Calu3 (cell line): ENCODE measurements around the gene GTPBP8. TPM values are rescaled to one million over a fixed set of nuclear protein-coding genes. Genes with fewer than 3 reads are reported as not detected.

ENCODE experiments used
- BruUV-seq: library from RNA; stranded (reverse); fragments of 400-500 nt; replicated peaks from 2 replicates; lab custom pipeline; 2021; lab: Mats Ljungman, UMichigan
- CTCF ChIA-PET: fragments of 300-600 bp; sonication (Branson Sonifier 250); formaldehyde crosslinking; loops from one replicate; lab custom pipeline; 2022; ENCODE audit warnings: antibody characterized with exemption; lab: Charles Lee
- DNase-seq: peaks from one replicate; pipeline ENCODE4 v3.0.0; 2022
- H3K27ac Mint-ChIP-seq: one replicate; pipeline ENCODE4 v1.8.0; 2022; ENCODE audit warnings: mixed read lengths; ENCODE audit not compliant: unreplicated experiment
- H3K27me3 Mint-ChIP-seq: one replicate; pipeline ENCODE4 v1.8.0; 2022; ENCODE audit warnings: mixed read lengths; ENCODE audit not compliant: unreplicated experiment
- H3K36me3 Mint-ChIP-seq: one replicate; pipeline ENCODE4 v1.8.0; 2022; ENCODE audit warnings: mild to moderate bottlenecking, moderate library complexity, mixed read lengths; ENCODE audit not compliant: insufficient read depth, unreplicated experiment
- H3K4me1 Mint-ChIP-seq: one replicate; pipeline ENCODE4 v1.8.0; 2022; ENCODE audit warnings: mild to moderate bottlenecking, low read depth, mixed read lengths; ENCODE audit not compliant: unreplicated experiment
- H3K4me3 Mint-ChIP-seq: one replicate; pipeline ENCODE4 v1.8.0; 2022; ENCODE audit warnings: mild to moderate bottlenecking, low read depth, moderate library complexity, mixed read lengths; ENCODE audit not compliant: unreplicated experiment
- H3K9me3 Mint-ChIP-seq: one replicate; pipeline ENCODE4 v1.8.0; 2022; ENCODE audit warnings: low read depth, mixed read lengths; ENCODE audit not compliant: unreplicated experiment
- intact Hi-C: fragments of 100-400 bp; cut with micrococcal nuclease; formaldehyde crosslinking; loops from one replicate; pipeline ENCODE4 v1.10.0; 2022; ENCODE audit not compliant: unreplicated experiment
- total RNA-seq: library from RNA; stranded (reverse); gene quantifications from 2 replicates; pipeline ENCODE4 v1.2.3, GENCODE V29; 2022
- TF ChIP-seq, protein P1 (sequence below): fragments of 200-600 bp; IDR thresholded peaks from one replicate; pipeline ENCODE4 v1.8.0; 2022; ENCODE audit warnings: antibody characterized with exemption; ENCODE audit not compliant: unreplicated experiment

GTPBP8 gene
- total RNA-seq, 1 experiment from 2014 or later = 8.1 TPM

DNA sequence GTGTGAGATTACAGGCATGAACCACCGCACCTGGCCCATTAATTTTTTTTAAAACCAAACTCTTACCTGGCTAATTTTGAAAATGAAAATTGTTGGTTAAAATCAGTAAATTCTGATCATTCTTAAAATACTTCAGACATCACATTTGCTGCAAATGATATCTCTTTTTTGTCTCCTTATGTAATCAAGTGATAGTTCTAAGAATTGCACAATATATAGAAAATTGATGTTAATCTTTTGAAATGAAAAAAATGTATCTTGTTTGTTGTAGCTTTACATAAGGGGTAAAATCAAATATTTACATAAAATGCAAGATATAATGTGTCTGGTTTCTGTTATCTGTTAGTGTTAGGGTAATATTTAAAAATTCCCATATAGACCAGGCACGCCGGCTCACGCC is 5.0 kb downstream of the GTPBP8 start:
- no peaks in the 10 kb centered on the region for H3K27me3 Mint-ChIP-seq
- H3K9me3 Mint-ChIP-seq = no peaks in the 10 kb centered on the region
- no peak for DNase-seq
- peaks cover 10% of the 10 kb centered on the region for H3K36me3 Mint-ChIP-seq
- no TSS peak for BruUV-seq
- H3K4me3 Mint-ChIP-seq = no peak overlapping the region
- no peak overlapping the region for H3K27ac Mint-ChIP-seq
- intact Hi-C loops = no loop called here
- TF ChIP-seq, protein P1, sequence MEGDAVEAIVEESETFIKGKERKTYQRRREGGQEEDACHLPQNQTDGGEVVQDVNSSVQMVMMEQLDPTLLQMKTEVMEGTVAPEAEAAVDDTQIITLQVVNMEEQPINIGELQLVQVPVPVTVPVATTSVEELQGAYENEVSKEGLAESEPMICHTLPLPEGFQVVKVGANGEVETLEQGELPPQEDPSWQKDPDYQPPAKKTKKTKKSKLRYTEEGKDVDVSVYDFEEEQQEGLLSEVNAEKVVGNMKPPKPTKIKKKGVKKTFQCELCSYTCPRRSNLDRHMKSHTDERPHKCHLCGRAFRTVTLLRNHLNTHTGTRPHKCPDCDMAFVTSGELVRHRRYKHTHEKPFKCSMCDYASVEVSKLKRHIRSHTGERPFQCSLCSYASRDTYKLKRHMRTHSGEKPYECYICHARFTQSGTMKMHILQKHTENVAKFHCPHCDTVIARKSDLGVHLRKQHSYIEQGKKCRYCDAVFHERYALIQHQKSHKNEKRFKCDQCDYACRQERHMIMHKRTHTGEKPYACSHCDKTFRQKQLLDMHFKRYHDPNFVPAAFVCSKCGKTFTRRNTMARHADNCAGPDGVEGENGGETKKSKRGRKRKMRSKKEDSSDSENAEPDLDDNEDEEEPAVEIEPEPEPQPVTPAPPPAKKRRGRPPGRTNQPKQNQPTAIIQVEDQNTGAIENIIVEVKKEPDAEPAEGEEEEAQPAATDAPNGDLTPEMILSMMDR = no peak
- CTCF ChIA-PET = interaction anchor here (0.7 kb wide), 2 partner anchors 26 to 279 kb away, joined by 4 read pairs; no protein-coding TSS in a partner anchor
- peaks cover 9% of the 10 kb centered on the region for H3K4me1 Mint-ChIP-seq

DNA sequence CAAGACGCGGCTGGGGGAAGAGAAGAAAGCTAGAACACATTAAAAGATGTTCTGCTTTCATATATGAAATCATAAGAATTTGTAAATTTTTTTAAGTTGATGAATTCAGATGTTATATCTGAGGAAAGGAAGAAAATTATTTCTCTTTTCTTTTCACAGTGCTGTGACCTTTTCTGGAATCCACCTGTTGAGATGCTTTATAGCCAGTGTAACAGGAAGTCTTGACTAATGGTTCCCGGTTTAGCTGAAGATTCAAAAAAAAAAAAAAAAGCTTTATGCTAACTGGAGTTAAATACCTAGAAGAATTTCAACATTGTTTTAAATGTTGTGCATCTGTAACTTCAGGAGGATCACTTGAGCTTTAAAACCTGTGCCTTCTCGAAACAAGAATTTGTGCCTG is 9.9 kb downstream of the GTPBP8 start:
- CTCF ChIA-PET = interaction anchor here (0.9 kb wide), 1 partner anchor 35 kb away, joined by 4 read pairs; no protein-coding TSS in a partner anchor
- Mint-ChIP-seq H3K4me1 (no peaks in the 10 kb centered on the region), H3K9me3 (no peaks in the 10 kb centered on the region), H3K4me3 (no peak overlapping the region), H3K36me3 (peaks cover 10% of the 10 kb centered on the region), H3K27me3 (no peaks in the 10 kb centered on the region), H3K27ac (no peak overlapping the region)
- DNase-seq = no peak
- intact Hi-C loops = no loop called here
- TF ChIP-seq, protein P1 = no peak
- no TSS peak for BruUV-seq

DNA sequence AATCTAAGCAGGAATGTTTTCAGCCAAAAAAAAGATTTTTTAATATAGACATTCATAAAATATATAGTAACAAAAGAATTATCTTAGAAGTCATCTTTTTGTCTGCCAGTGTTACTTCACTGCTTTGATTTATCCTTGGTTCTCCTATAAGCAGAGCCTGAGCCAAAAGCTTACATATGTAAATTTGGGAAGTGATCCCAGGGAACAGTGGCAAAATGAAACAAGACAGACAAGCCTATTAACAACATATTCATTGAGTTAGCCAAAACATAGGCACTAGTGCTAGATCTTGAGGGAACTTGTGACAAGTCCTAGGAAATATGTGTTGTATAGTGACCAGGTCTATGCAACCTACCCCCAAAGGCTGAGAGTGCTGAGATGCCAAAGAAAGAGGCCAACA is 11.3 kb downstream of the GTPBP8 start:
- H3K4me3 Mint-ChIP-seq = no peak overlapping the region
- intact Hi-C loops = no loop called here
- no peak for DNase-seq
- BruUV-seq = no TSS peak
- H3K36me3 Mint-ChIP-seq = peaks cover 12% of the 10 kb centered on the region
- H3K27ac Mint-ChIP-seq = no peak overlapping the region
- no peaks in the 10 kb centered on the region for H3K9me3 Mint-ChIP-seq
- no peaks in the 10 kb centered on the region for H3K27me3 Mint-ChIP-seq
- TF ChIP-seq, protein P1 = no peak
- H3K4me1 Mint-ChIP-seq = no peaks in the 10 kb centered on the region
- CTCF ChIA-PET = no interaction called here

- intact Hi-C loops = no loop called here
- no peak overlapping the region for H3K27ac Mint-ChIP-seq
- DNase-seq = no peak
- H3K4me3 Mint-ChIP-seq = no peak overlapping the region
- H3K27me3 Mint-ChIP-seq = no peaks in the 10 kb centered on the region
- H3K4me1 Mint-ChIP-seq = no peaks in the 10 kb centered on the region
- TF ChIP-seq, protein P1 = no peak
- no peaks in the 10 kb centered on the region for H3K9me3 Mint-ChIP-seq
- no TSS peak for BruUV-seq
- CTCF ChIA-PET = no interaction called here
- peaks cover 12% of the 10 kb centered on the region for H3K36me3 Mint-ChIP-seq
Measured at GRCh38 chr3:113002679-113003078, 11.9 kb downstream of the GTPBP8 start.
